NCI-H82 treated with DMSO at 0.1 percent for 48 hours (cell line): Measurements from ENCODE around the gene UCKL1.
A peak's percentile ranks its signal among the peaks of the same experiment; 100 is the strongest.
"Not testable (repeated sequence)": the region's sequence is repeated elsewhere in the genome, so short reads cannot be mapped to it uniquely, and the experiment has no call there.

Experiments used
- DNase-seq: peaks from one replicate; lab custom pipeline; 2025; ENCODE audit not compliant: unreplicated experiment; lab: John Stamatoyannopoulos, UW

The UCKL1 gene

GRCh38 chr20:63955827-63956663 is at the start of gene UCKL1:
Gene UCKL1 (minus strand): TSS chr20:63956416. CDS start chr20:63956372, 44 bp downstream.
- DNase-seq = peak; percentile 45

GRCh38 chr20:64005394-64005793 is 49.2 kb upstream of the UCKL1 start:
- no peak for DNase-seq

- DNase-seq = no peak
These were observed 47.9 kb upstream of the UCKL1 start for GRCh38 chr20:64003960-64004725.

- no peak for DNase-seq
These were observed 45.4 kb upstream of the UCKL1 start for GRCh38 chr20:64001607-64002011.

DNA sequence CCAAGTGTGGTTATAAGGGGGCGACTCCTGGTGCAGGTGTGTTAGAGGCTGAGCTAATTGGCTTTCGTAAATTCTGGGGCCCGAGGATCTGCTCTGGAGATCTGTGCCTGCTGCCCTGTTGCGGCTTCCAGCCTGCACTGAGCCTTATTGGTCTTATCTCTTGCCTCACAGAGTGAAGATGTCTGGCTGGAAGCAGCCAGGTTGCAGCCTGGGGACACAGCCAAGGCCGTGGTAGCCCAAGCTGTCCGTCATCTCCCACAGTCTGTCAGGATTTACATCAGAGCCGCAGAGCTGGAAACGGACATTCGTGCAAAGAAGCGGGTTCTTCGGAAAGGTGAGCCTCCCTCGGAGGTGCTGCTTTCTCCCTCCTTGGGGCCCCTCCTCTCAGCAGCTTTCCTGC is 44.7 kb upstream of the UCKL1 start:
- no peak for DNase-seq

DNA sequence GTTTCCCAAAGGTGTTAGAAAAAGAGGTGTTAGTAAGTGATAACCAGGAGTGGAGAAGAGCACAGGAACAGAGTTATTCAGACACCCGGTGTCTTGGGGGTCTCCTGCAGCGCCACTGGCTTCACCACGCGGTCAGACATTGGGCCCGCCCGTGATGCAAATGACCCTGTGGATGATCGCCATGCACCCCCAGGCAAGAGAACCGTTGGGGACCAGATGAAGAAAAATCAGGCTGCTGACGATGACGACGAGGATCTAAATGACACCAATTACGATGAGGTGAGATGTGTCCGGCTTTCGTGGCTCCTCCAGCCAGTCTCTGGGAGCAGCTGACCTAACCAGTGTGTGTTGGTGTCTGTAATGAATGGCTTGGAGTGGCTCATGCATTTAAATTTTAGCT is 26.7 kb upstream of the UCKL1 start:
- no peak for DNase-seq

DNA sequence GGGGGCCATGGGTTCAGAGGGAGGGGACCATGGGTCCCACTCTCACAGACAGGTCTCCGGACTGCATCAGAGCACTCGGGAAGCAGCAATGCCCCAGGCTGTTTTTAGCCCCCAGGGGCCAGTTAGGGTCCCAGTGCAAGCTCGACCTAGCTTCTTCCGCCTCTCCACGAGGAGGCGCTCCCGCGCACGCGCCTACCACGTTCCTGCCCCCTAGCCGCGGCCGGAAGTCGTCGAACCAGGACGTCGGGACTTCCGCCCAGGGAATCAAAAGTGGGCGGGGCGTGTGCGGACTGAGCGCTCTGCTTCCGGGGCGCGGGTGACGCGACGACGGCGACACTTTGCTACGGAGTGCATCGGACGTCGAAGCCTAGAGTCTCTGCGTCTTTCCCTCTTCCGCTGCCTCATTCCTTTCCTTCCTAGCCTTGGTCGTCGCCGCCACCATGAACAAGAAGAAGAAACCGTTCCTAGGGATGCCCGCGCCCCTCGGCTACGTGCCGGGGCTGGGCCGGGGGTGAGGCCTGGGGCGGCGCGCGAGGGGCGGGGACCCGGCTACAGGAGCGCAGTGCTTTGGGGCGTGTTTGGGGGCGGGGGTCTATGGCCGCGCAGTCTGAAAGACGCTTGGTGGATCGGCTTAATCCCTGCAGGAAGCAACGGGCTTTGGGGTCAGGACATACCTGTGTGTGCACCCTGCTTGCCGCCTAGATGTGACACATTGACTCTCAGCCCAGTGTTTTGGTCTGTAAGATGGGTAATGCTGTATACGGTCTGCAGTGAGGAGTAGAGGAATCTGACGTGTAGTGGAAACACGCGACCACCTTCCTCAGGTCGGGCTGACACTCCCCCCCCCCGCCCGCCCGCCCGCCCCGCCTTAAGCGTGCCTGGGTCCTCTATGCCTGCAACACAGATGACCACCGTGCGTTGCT is 24.9 kb upstream of the UCKL1 start, which contains the start of gene PRPF6:
TSS of gene PRPF6 (plus strand) at position 327 of the 923 bp plus-strand sequence. CDS start at position 441, 114 bp downstream.
- peak; percentile 93 for DNase-seq

DNA sequence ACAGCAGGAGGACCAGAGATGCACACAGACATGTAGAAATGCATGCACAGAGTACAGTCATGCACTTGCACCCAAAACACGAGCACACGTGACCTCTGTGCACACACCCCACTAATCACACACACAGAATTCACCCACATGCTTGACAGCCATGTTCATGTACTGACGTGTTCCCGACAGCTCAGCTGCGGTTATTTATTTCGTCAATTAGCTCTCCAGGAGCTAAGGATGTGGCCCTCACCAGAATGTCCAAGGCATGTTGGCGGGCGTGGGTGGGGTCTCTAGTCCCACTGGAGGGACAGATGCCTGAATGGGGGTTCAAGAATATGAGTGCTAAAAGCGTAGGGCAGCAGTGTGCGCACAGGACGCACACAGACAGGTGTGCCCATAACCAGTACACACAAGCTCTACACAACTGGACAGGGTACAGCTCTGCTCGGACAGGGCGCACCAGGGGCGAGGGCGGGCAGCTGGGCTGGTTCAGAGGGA is 24.1 kb upstream of the UCKL1 start:
- no peak for DNase-seq

GRCh38 chr20:63979557-63980316 is 23.5 kb upstream of the UCKL1 start, which contains the start of gene SAMD10:
Gene SAMD10 (minus strand): TSS chr20:63979642. CDS start chr20:63979467, 175 bp downstream.
- peak; percentile 15 for DNase-seq

DNA sequence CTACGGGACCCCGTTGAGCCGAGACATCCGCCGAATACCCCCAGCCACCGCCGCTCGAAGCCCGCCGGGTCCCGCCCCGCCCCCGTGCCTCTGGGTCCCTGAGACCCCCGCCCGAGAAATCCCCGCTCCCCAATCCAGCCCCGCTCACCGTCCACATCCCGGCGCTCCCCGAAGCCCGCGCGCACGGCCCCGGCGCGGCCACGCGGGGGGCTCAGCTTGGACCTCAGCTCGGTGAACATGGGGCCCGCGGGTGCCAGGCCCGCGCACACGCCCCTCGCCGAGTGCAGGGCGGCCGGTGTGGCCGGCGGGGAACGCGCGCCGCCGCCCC is 23.0 kb upstream of the UCKL1 start:
- DNase-seq = no peak

DNA sequence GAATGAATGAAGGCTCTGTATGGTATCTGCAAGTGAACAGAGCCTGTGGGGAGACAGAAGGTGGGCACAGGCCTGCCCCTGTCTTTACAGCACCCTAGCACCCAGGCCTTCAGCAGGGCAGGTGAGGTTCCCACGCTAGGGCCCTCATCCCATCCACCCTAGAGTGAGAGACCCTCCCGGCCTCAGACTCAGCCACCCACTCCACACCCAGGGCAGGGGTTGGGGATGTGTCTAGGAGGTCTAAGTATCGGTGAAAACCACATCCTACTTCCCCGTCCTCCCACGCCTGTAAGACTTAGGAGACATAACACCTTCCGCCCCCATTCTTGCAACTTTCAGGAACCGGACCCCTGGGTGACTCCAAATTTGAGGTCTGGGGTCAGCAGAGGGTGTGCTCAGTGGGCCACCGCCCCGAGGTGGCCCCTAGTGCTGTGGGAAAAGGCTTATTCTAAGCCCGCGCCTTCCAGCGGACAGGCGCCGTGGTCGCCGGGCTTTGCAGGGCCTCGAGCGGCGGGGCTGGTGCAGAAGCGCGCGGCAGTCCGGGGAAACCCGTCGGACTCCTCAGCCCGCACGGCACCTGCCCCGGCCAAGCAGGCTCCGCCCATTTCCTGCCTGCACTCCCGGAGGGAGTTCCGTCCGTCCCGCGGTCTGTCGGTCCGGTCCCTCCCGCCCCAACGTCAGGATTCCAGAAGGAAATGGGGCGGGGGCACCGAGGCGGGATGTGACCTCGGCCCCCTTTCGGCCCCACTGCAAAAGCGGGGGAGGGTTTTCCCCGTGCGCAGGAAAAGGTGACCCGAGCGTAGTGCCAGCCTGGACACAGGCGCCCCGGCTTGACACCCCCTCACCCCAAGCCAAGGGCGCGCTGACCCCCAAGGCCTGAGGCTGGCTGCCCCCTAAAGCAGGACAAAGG is 22.4 kb upstream of the UCKL1 start:
- DNase-seq = peak; percentile 5

DNA sequence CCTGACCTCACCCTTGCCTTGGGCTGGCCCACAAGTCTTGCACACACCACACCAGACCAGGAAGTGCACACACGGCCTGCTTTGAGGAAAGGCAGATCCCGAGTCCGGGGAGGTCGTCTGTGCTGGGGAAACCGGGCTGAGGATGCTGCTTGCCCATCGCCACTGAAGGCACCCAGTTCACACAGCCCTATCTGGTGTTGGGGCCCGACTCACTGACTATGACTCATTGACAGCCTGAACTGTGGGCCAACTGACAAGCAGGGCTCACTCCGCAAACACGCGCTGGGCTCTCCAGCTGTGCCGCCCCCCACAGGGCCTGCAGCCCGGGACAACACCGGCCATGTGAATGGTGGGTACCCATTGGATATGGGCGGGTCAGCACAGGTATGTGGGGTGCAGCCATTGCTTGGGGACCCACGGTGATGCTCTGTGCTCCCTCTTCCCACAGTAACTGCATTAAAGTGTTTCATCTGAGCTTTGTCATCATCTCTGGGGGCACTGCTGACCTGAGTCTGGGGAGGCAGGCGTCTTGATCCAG is 21.6 kb upstream of the UCKL1 start:
- DNase-seq = no peak

DNA sequence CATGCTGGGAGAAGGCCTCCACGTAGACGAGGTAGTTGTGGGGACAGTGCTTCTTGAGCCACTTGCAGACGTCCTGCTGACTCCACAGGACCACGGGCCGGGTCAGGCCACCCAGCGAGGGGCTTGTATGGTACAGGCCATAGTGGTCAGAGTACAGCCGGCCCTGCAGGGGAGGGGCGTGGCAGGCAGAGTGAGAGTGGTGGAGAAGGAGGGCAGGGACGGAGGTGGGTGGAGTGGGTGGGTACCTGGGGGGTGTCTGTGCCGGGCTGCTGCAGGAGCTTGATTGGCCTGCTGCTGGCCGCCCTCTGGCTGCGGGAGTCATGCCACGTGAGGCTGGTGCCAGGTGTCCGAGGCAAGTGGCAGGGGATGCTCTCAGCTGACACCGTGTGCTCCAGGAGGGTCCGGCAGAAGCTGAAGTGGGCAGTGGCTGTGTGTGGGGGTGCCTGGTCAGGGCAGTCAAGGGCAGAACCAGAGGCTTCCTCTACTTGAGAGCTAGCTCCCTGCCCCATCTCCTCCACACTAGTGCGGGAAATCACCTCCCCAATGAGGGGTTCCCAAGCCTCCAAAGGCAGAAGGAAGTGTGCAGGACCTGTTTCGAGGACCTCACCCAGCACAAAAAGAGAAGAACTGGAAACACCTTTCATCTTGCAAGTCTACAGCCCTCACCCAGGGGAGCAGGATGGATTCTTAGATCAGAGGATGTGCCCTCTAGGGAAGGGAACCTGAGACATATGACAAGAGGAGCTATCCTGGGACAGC is 20.9 kb upstream of the UCKL1 start:
- no peak for DNase-seq

- DNase-seq = not testable (repeated sequence)
These were observed 20.3 kb upstream of the UCKL1 start for GRCh38 chr20:63976511-63976910.

GRCh38 chr20:63974402-63975200 is 18.4 kb upstream of the UCKL1 start:
- no peak for DNase-seq

DNA sequence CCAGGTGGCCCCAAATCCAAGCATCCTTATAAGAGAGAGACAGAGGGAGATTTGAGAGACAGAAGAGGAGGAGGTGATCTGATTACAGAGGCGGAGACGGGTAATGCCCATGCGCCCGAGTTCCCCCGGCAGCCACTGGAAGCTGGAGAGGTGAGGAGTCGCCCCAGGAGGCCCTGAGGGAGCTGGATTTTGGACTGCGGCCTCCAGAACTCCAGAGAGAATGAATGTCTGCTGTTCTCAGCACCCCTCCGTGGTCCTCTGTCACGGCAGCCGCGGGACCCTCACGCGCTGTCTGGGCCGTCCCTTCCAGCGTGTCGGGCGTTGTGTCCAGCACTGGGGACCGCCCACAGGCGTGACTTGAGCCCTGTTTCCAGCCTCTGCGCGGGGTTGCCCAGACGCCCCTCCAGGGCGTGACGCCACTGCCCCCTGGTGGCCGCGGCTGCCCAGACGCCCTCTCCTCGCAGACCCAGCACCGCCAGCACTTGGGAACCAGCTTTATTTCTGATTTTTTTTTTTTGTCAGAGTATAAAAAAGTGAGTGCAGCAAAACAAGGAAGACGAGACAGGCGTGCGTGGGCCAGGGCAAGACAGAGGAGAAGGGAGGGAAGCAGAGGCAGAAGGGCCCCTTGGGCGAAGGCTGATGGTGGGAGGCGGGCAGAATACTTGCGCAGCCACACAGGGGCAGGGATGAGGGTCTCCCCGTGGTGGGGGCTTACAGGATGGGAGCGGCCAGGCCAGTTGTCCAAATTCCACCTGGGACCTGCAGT is 17.6 kb upstream of the UCKL1 start:
- peak; percentile 94 for DNase-seq

GRCh38 chr20:63973160-63973479 is 16.9 kb upstream of the UCKL1 start:
- no peak for DNase-seq
